Skeletal muscle tissue (tissue), 4 donors: ENCODE measurements around the gene ZNF606. TPM values are rescaled to one million over a fixed set of nuclear protein-coding genes. Genes with fewer than 3 reads are reported as not detected.
A peak's percentile ranks its signal among the peaks of the same experiment; 100 is the strongest.

ENCODE experiments used
- H3K27ac ChIP-seq: one replicate; pipeline ENCODE4 v1.7.0; 2013; ENCODE audit warnings: mild to moderate bottlenecking, low read depth, low read length, inconsistent platforms
- H3K27me3 ChIP-seq, 3 donors: one replicate each; pipeline ENCODE4 v1.7.0; 2013; ENCODE audit warnings: low read length in 3 of 3; ENCODE audit not compliant: control insufficient read depth in 3 of 3, insufficient read depth in 3 of 3
- H3K36me3 ChIP-seq, 3 donors: one replicate each; pipeline ENCODE4 v1.7.0; 2013; ENCODE audit warnings: low read length in 3 of 3; ENCODE audit not compliant: control insufficient read depth in 3 of 3, insufficient read depth in 3 of 3
- H3K4me1 ChIP-seq, 3 donors: one replicate each; pipeline ENCODE4 v1.7.0; 2013; ENCODE audit warnings: low read length in 3 of 3, mild to moderate bottlenecking in 3 of 3; ENCODE audit not compliant: control insufficient read depth in 3 of 3, insufficient read depth in 3 of 3
- H3K4me3 ChIP-seq, 3 donors: one replicate each; pipeline ENCODE4 v1.7.0; 2013; ENCODE audit warnings: low read length in 3 of 3
- H3K9ac ChIP-seq, 3 donors: one replicate each; pipeline ENCODE4 v1.7.0; 2013; ENCODE audit warnings: low read length in 3 of 3, mild to moderate bottlenecking in 3 of 3, moderate library complexity in 2 of 3, low read depth in 1 of 3
- H3K9me3 ChIP-seq, 3 donors: one replicate each; pipeline ENCODE4 v1.7.0; 2013; ENCODE audit warnings: low read length in 3 of 3; ENCODE audit not compliant: control insufficient read depth in 3 of 3
- total RNA-seq: library from RNA; depleted of rRNA; stranded (reverse); fragments of >200 nt; gene quantifications from one replicate; pipeline ENCODE4 v1.2.3, GENCODE V29; 2014
- donor health status: Osteomylitis.

The ZNF606 gene
- total RNA-seq, result 15.1 TPM

DNA sequence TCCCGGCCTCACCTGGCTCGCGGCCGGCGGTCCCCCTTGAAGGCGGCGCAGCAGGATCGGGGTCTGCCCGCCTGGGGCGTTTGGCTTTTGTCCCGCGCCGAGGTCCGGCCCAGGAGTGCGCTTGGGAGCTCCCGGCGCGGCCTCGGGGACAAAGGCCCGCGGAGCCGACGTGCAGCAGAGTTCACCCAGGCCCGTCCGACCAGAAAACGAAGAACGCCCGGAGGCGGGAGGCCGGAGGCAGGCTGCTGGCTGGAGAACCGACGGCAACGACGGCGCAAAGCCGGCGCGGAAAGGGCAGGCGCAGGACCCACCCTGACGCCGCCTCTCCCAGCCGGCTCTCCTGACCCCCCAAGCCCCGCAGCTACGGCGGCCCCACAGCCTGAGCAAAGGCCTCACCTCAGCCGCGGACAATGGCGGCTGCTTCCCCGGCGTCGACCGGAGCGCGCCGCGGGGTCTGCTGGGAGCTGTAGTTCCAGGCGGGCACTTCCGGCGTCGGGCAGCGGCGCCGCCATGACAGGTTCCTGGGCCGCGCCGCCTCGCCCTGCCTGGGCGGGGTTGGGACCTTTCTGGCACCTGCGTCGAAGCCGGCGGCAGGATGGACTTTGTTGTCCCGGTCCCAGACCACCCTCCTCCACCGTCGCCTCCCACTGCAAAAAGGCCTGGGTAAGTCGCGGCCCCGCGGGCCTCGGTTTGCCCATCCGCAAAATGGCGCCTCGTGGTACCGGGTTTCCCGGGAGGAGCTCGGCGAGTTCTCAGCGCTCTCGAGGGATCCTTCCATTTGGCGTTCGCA, at the start of gene ZNF606:
Gene ZNF606 (minus strand): TSS at position 437 of the 790 bp plus-strand sequence. CDS start 1,501 bp downstream, outside the sequence.
- Histone ChIP-seq H3K27ac (peak within 1 kb of the TSS; percentile 66), H3K4me1 (peaks cover 16 to 28% (median 25%) of the 10 kb centered on the region in 3 donors), H3K36me3 (peaks cover 57 to 61% (median 58%) of the 10 kb centered on the region in 3 donors), H3K9me3 (peaks cover 12 to 27% (median 22%) of the 10 kb centered on the region in 3 donors), H3K4me3 (peak within 1 kb of the TSS; percentile 92 to 97 (median 92)), H3K9ac (peak within 1 kb of the TSS; percentile 92 to 98 (median 92)), H3K27me3 (no peaks in the 10 kb centered on the region)

DNA sequence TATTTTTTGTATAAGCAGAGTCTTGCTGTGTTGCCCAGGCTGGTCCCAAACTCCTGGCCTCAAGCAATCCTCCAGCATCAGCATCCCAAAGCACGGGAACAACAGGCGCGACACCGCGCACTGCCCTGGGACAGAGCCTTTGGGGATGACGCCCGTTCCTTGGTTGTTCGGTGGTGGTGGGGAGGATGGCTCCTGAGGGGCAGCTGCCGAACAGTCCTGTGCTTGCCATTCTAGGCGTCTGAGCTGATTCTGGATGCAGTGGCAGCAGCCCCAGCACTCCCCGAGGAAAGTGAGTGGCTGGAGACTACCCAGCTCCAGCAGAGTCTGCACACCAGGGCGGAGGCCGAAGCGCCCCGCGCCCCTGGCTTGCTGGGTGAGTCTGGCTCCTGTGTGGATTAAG, 49.6 kb upstream of the ZNF606 start:
- no peak overlapping the region for H3K27ac ChIP-seq
- H3K4me3 ChIP-seq, result no peak overlapping the region
- H3K9ac ChIP-seq, result no peak overlapping the region
- no peaks in the 10 kb centered on the region for H3K36me3 ChIP-seq
- H3K27me3 ChIP-seq, result peaks cover 0 to under 1% (median 0%) of the 10 kb centered on the region in 3 donors
- peaks cover 8 to 25% (median 9%) of the 10 kb centered on the region in 3 donors for H3K9me3 ChIP-seq
- H3K4me1 ChIP-seq, result peaks cover 0 to 3% (median 0%) of the 10 kb centered on the region in 3 donors

DNA sequence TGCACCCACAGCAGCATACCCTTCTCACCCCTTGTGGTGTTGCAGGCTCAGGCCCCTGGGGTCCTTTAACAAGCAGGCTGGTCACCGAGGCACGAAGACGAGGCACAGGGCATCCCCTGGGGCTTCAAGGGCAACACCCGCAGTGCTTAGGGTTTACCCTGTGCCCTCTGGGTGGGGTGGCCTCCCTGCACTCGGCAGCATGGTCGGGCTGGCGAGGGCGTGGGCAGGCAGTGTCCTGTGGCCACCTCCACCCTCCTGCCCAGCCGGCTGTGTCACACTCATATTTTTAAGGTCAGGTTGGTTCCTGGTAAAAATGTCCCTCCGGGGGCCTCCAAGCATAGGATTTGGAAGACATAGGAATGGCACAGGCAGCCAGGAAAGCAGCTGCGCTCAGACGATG, 45.1 kb upstream of the ZNF606 start:
- no peaks in the 10 kb centered on the region for H3K27me3 ChIP-seq
- no peak overlapping the region for H3K4me3 ChIP-seq
- H3K9ac ChIP-seq, result no peak overlapping the region
- no peaks in the 10 kb centered on the region for H3K4me1 ChIP-seq
- no peaks in the 10 kb centered on the region for H3K36me3 ChIP-seq
- no peak overlapping the region for H3K27ac ChIP-seq
- peaks cover 17 to 36% (median 24%) of the 10 kb centered on the region in 3 donors for H3K9me3 ChIP-seq

DNA sequence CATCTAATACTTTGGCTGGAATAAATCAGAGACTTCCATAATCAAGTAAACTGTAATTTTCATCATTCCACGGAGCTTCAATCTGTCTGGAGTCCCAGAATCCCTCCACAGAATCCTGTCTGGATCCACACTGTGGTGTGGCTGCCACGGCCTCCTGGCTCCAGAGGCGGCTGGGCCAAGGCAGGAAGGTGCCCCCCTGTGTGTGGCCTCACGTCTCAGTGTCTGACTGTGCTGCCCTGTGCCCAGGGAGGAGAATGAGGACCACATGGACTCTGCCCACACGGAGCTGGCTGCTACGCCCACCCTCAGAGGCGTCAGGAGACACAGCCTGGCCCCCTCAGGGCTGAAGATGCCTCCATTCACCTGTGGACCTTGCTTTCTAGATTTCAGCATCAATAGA, 44.2 kb upstream of the ZNF606 start:
- H3K9me3 ChIP-seq, result peaks cover 17 to 33% (median 26%) of the 10 kb centered on the region in 3 donors
- no peak overlapping the region for H3K9ac ChIP-seq

DNA sequence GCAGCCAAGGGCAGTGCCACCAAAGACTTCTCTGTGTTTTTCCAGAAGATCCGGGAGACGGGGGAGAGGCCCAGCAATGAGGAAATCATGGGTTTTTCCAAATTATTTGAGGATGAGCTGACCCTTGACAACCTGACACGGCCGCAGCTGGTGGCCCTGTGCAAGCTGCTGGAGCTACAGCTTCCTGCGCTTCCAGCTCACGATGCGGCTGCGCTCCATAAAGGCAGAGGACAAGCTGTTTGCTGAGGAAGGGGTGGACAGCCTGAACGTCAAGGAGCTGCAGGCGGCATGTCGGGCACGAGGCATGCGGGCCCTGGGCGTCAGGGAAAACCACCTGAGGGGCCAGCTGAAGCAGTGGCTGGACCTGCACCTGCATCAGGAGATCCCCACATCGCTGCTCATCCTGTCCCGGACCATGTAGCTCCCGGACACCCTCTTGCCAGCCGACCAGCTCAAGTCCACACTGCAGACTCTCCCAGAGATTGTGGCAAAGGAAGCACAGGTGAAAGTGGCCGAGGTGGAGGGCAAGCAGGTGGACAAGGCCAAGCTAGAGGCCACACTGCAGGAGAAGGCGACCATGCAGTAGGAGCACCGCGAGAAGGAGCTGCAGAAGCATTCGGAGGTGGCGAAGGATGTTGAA, 42.9 kb upstream of the ZNF606 start:
- H3K36me3 ChIP-seq, result no peaks in the 10 kb centered on the region
- no peak overlapping the region for H3K27ac ChIP-seq
- H3K9ac ChIP-seq, result no peak overlapping the region
- H3K4me1 ChIP-seq, result no peaks in the 10 kb centered on the region
- no peaks in the 10 kb centered on the region for H3K27me3 ChIP-seq
- H3K9me3 ChIP-seq, result peaks cover 13 to 27% (median 23%) of the 10 kb centered on the region in 3 donors
- no peak overlapping the region for H3K4me3 ChIP-seq

More for the DNA sequence above, 44.2 kb upstream of the ZNF606 start:
- peak overlapping the region in 2 of 3 donors; percentile 29 to 38 for H3K4me3 ChIP-seq
- no peaks in the 10 kb centered on the region for H3K27me3 ChIP-seq
- H3K4me1 ChIP-seq, result no peaks in the 10 kb centered on the region
- no peaks in the 10 kb centered on the region for H3K36me3 ChIP-seq
- H3K27ac ChIP-seq, result no peak overlapping the region

DNA sequence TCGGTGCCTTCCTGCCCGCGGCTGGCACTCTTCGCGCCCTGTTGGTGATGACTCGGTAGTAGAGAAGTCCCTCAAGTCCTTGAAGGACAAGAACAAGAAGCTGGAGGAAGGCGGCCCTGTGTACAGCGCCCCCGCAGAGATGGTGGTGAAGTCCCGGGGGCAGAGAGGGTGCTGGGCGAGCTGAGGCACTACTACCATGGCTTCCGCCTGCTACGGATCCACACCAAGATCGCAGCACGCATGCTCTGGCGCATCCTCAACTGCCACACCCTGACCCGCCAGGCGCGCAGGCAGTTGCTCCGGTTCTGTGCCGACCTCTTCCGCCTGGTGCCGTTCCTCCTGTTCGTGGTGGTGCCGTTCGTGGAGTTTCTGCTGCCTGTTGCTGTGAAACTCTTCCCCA, 42.3 kb upstream of the ZNF606 start:
- no peaks in the 10 kb centered on the region for H3K36me3 ChIP-seq
- no peak overlapping the region for H3K27ac ChIP-seq
- H3K4me1 ChIP-seq, result no peaks in the 10 kb centered on the region
- H3K9me3 ChIP-seq, result peaks cover 13 to 31% (median 23%) of the 10 kb centered on the region in 3 donors
- H3K27me3 ChIP-seq, result no peaks in the 10 kb centered on the region
- H3K9ac ChIP-seq, result no peak overlapping the region
- peak overlapping the region in 1 of 3 donors; percentile 29 for H3K4me3 ChIP-seq

DNA sequence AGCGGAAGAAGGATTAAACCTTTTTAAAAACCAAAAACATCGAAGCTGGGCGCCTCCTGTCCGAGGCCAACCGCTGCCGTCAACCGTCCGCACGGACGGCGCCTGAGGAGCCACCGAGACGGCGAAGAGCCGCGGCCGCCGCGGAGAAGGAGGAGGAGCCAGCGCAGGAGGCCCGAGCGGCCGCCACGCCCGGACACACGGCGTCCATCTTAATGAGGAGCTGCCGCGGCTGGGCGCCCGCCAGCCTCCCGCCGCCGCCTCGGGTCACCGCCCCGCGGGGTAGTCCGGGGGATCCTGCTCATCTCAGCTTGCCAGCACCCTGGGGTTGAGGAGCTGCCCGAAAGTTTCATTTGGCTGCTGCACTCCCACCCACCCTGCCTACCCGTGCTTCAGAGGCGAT, 41.8 kb upstream of the ZNF606 start:
- no peaks in the 10 kb centered on the region for H3K27me3 ChIP-seq
- H3K9ac ChIP-seq, result no peak overlapping the region
- no peaks in the 10 kb centered on the region for H3K4me1 ChIP-seq
- no peaks in the 10 kb centered on the region for H3K36me3 ChIP-seq
- no peak overlapping the region for H3K27ac ChIP-seq
- H3K4me3 ChIP-seq, result no peak overlapping the region
- H3K9me3 ChIP-seq, result peaks cover 11 to 31% (median 20%) of the 10 kb centered on the region in 3 donors

DNA sequence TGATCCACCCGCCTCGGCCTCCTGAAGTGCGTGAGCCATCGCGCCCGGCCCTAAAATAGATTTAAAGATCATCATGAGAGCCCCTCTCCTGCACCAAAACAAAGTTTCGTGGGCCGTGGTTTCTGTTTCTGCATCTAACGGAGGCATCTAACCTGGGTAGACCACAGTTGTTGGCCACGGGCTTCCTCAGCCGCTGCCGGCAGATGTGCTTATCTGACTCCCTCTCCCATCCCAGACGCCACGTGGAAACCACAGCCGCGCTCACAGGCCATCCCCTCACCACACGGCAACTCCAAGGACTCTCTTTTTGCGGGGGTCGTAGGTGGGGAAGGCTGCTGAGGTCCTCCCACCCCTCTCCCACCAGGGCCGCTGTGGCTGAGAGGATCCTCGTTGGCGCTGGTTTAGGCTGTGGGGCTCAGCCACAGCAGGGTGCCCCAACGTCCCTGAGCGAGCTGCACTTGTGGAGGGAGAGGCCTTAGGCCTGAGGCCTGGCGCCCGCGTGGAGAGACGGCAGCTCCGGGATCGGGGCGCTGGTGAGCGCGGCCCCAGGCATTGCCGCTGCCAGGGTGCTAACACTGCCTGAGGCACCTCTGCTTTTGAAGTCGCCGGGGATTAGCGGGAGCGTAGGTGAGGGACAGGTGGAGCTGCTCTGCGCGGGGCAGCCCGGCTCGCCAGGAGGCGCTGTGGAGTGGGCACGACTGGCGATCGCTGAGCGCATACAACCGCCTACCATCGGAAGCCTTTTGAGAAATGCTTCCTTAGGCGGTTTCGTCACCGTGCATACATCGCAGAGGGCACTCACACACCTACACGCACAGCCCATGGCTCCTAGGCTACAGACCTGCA, 40.1 kb upstream of the ZNF606 start:
- Histone ChIP-seq H3K4me3 (no peak overlapping the region), H3K9me3 (peaks cover 9 to 28% (median 20%) of the 10 kb centered on the region in 3 donors), H3K36me3 (no peaks in the 10 kb centered on the region)

DNA sequence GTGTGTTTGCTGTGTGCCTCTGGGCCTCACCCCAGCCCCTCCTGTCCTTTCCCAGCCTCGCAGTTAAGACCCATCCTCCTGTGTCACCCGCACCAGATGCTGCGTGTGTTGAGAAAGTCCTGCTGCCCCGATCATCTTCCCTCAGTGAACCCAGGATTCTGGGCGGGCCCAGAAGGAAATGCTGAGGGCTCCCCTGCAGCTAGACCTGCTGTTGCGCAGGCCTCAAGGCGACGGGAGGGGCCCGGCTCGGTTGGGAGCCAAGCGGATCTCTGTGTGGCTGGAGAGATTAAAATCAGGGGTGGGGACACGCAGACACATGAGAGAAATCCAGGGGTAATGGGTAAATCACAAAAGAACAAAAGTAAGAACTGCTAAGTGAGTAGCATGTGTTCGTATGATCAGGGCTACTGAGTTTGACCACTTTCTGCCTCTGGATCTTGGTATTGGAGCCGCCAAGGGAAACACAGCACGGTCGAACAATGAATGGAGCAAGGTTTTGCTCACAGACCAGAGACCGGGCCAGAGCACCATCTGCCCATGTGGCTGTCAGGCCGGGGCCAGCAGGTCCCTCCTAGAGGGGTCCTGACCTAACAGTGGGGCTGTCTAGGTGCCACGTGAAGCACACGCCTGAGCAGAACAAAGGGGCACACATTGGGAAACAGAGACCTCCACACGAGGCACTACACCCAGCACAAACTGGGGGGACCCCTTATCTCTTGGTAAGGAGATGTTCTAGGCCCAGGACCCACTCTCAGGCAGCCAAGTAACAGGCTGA, 38.3 kb upstream of the ZNF606 start:
- Histone ChIP-seq H3K27ac (no peak overlapping the region), H3K9me3 (peaks cover 6 to 26% (median 12%) of the 10 kb centered on the region in 3 donors), H3K4me3 (no peak overlapping the region)

More for the DNA sequence above, 40.1 kb upstream of the ZNF606 start:
- no peaks in the 10 kb centered on the region for H3K4me1 ChIP-seq
- H3K9ac ChIP-seq, result no peak overlapping the region
- no peak overlapping the region for H3K27ac ChIP-seq
- peaks cover 0 to 3% (median 0%) of the 10 kb centered on the region in 3 donors for H3K27me3 ChIP-seq

More for the DNA sequence above, 38.3 kb upstream of the ZNF606 start:
- Histone ChIP-seq H3K36me3 (no peaks in the 10 kb centered on the region), H3K9ac (no peak overlapping the region), H3K27me3 (peaks cover 0 to 6% (median 0%) of the 10 kb centered on the region in 3 donors), H3K4me1 (no peaks in the 10 kb centered on the region)
